Left ventricle myocardium inferior (tissue), 1 donor: ENCODE results near the gene PIGR. TPM values are rescaled to one million over a fixed set of nuclear protein-coding genes. Genes with fewer than 3 reads are reported as not detected.

ENCODE experiments used
- DNase-seq: peaks from one replicate; pipeline ENCODE4 v3.0.0-alpha.2; 2020
- H3K27ac ChIP-seq: fragments of 200-600 bp; replicated peaks from 2 replicates; pipeline ENCODE4 v1.8.0; 2021
- H3K27me3 ChIP-seq: fragments of 200-600 bp; 2 replicates; pipeline ENCODE4 v1.8.0; 2021; ENCODE audit warnings: low read depth
- H3K36me3 ChIP-seq: fragments of 200-600 bp; 2 replicates; pipeline ENCODE4 v1.8.0; 2021
- H3K4me1 ChIP-seq: fragments of 200-600 bp; 2 replicates; pipeline ENCODE4 v1.8.0; 2021
- H3K4me3 ChIP-seq: fragments of 200-600 bp; 2 replicates; pipeline ENCODE4 v1.8.0; 2021; ENCODE audit warnings: mild to moderate bottlenecking, moderate library complexity
- H3K9me3 ChIP-seq: fragments of 200-600 bp; replicated peaks from 2 replicates; pipeline ENCODE4 v1.8.0; 2021
- intact Hi-C: fragments of 100-400 bp; cut with micrococcal nuclease; formaldehyde crosslinking; loops from one replicate; pipeline ENCODE4 v1.11.0; 2022
- total RNA-seq: library from RNA; stranded (reverse); fragmentation: NEBNext Ultra II Directional; extraction: Animal tissue kit (Norgen Biotek cat#: 25700); gene quantifications from one replicate; pipeline ENCODE4 v1.2.1, GENCODE V29; 2021
- TF ChIP-seq, protein P1 (sequence below): fragments of 200-600 bp; IDR thresholded peaks from 2 replicates; pipeline ENCODE4 v1.8.0; 2021; ENCODE audit warnings: antibody characterized with exemption, mild to moderate bottlenecking, borderline replicate concordance
- donor health status: DM: no; HTN: yes; CAD: no; lungs with severe emphysema.

Gene PIGR
- total RNA-seq, 1 donor from 2014 or later: 0.91 TPM

DNA sequence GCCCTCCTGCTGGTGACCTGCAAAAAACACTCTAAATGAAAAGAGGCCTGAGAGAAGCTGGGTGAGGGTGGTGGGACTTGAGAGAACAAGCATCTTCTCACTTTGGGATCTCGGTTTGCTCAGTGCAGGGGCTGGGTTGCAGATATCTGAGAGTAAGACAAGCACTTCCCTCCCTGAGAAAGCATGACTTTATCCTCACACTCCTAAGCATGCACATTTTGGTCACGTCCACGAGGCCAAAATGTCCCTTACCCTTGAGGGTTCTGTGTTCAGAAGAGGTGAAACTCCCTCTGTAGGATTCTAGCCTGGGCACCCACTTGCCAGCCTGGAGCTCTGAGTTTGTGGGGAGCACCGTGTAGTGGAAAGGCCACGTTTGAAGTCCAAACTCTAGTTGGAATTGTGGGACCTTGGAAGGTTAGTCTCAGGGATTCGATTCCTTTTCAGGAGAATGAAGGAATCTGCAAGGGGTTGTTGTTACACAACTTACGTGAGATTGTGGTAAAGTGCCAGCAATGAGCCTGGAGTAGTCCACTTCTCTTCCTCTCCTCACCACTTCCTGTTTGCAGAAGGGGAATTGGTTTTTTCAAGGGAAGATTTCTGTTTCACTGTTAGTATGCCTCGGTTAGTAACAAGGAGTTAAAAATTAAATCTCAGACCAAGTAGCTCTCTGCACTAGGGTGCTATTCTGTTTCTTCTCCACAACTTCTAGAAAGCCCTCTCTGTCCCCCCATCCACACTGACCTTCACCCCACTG lies 21.0 kb upstream of the PIGR start:
- no peak for DNase-seq
- no peaks in the 10 kb centered on the region for H3K4me1 ChIP-seq
- intact Hi-C loops: no loop called here
- no peaks in the 10 kb centered on the region for H3K9me3 ChIP-seq
- H3K27me3 ChIP-seq: peaks cover 39% of the 10 kb centered on the region
- no peaks in the 10 kb centered on the region for H3K36me3 ChIP-seq
- H3K4me3 ChIP-seq: no peak overlapping the region
- TF ChIP-seq, protein P1, sequence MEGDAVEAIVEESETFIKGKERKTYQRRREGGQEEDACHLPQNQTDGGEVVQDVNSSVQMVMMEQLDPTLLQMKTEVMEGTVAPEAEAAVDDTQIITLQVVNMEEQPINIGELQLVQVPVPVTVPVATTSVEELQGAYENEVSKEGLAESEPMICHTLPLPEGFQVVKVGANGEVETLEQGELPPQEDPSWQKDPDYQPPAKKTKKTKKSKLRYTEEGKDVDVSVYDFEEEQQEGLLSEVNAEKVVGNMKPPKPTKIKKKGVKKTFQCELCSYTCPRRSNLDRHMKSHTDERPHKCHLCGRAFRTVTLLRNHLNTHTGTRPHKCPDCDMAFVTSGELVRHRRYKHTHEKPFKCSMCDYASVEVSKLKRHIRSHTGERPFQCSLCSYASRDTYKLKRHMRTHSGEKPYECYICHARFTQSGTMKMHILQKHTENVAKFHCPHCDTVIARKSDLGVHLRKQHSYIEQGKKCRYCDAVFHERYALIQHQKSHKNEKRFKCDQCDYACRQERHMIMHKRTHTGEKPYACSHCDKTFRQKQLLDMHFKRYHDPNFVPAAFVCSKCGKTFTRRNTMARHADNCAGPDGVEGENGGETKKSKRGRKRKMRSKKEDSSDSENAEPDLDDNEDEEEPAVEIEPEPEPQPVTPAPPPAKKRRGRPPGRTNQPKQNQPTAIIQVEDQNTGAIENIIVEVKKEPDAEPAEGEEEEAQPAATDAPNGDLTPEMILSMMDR: no peak
- no peak overlapping the region for H3K27ac ChIP-seq

DNA sequence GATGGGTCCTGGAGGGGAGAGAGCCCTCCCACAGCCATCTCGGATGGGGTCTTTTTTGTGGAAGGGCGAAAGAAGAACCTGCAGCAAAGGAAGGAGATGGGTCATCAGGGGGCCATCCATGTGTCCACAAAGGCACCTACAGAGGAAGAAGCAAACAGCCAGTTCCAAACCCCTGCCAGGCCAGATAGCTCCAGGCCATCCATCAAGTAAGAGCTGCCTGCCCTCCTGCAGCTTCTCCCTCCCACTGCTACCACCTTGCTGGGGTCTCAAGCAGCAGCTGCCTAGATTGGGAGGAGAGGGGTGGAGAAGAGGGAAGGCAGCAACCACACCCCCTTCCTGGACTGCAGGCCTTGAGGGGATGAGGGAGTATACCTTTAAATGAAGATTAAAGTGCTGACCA lies 19.5 kb upstream of the PIGR start:
- H3K4me3 ChIP-seq: no peak overlapping the region
- no peaks in the 10 kb centered on the region for H3K36me3 ChIP-seq
- H3K9me3 ChIP-seq: no peaks in the 10 kb centered on the region
- H3K4me1 ChIP-seq: no peaks in the 10 kb centered on the region
- intact Hi-C loops: no loop called here
- TF ChIP-seq, protein P1: no peak
- no peak overlapping the region for H3K27ac ChIP-seq
- peaks cover 29% of the 10 kb centered on the region for H3K27me3 ChIP-seq
- no peak for DNase-seq

DNA sequence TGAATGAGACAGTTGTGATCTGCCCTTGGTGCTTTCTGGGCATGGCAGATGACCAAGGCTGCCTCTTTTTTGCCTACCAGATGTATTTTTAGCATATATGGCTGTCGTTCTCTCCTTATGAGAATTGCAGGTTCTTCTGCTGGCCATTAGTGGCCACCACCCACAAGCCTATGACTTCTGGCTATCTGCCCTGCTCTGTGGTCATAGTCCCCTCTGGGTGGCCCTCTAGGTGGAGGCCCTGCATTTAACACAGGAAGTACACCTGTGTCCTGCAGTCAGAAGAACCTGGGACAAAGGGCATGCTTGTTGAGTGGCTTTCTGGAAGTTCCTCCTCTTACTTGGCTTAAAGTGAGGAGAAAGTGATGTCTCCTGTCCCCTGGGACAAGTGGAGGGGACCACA lies 17.5 kb upstream of the PIGR start:
- H3K9me3 ChIP-seq: no peaks in the 10 kb centered on the region
- intact Hi-C loops: no loop called here
- H3K4me3 ChIP-seq: no peak overlapping the region
- no peak overlapping the region for H3K27ac ChIP-seq
- H3K27me3 ChIP-seq: peaks cover 9% of the 10 kb centered on the region
- TF ChIP-seq, protein P1: no peak
- no peaks in the 10 kb centered on the region for H3K4me1 ChIP-seq
- no peaks in the 10 kb centered on the region for H3K36me3 ChIP-seq
- no peak for DNase-seq

DNA sequence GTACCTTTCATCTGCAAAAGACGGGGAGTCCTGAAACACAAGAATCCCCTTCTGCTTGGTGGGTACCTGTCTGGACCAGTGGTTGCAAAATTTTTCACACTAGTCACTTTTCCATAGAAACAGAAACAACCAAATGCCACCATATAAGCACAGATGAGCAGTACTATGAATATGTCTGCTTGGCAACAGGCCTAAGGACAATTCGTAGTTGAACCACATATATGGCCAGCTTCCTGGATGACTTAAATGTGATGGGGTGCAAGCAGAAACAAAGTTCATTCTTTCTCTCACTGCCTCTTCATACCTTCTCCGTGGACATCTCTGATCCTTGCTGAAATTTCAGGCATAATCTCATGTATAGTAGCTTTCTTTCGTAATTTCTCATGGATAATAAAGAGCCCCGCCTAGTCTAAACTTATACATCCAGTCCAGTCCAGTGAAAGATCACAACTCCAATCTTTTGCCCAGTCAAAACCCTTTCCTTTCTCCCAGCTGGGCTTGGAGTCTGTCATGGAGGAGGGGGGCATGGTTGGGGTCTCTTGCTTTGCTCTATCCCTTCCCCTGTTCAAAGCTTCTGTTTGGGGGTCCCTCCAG lies 16.9 kb upstream of the PIGR start:
- intact Hi-C loops: no loop called here
- H3K4me3 ChIP-seq: no peak overlapping the region
- H3K36me3 ChIP-seq: no peaks in the 10 kb centered on the region
- H3K4me1 ChIP-seq: no peaks in the 10 kb centered on the region
- no peak overlapping the region for H3K27ac ChIP-seq
- H3K9me3 ChIP-seq: no peaks in the 10 kb centered on the region
- peaks cover 3% of the 10 kb centered on the region for H3K27me3 ChIP-seq
- TF ChIP-seq, protein P1: no peak
- no peak for DNase-seq

DNA sequence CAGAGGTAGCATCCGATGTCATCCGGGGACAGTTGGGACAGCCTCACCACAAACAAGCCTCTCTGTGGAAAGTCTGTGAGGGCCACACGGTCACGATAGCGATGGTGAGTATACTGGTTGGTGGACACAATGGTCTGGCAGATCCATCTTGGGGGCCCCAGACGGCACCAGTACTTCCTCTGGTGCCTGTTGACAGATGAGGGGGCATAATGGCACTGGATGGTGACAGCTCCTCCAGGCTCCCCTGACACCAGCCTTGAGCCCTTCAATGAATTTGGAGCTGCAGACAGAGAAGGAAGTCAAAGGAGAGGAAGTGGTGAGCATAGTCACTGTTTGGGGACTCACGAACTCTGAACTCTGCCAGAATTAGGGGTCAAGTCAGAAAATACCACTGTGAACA lies 16.0 kb upstream of the PIGR start:
- DNase-seq: no peak

More for the DNA sequence above, 16.0 kb upstream of the PIGR start:
- Histone ChIP-seq H3K36me3 (no peaks in the 10 kb centered on the region), H3K9me3 (no peaks in the 10 kb centered on the region), H3K27ac (no peak overlapping the region), H3K27me3 (no peaks in the 10 kb centered on the region), H3K4me3 (no peak overlapping the region), H3K4me1 (no peaks in the 10 kb centered on the region)
- TF ChIP-seq, protein P1: no peak
- intact Hi-C loops: no loop called here
